Thymus (tissue), 11 donors: ENCODE data around the gene NOL4L. TPM values are rescaled to one million over a fixed set of nuclear protein-coding genes. Genes with fewer than 3 reads are reported as not detected.
"Not testable (repeated sequence)": the region's sequence is repeated elsewhere in the genome, so short reads cannot be mapped to it uniquely, and the experiment has no call there.

Experiments used
- DNase-seq, 9 donors: peaks; one replicate each; pipeline ENCODE4 v3.0.0-alpha.2; 2013; ENCODE audit warnings: low spot score in 9 of 9, low read depth in 6 of 9, missing footprints in 1 of 9
- H3K27ac ChIP-seq, 2 donors: one replicate each; pipeline ENCODE4 v1.5.1; 2013; ENCODE audit warnings: control low read depth in 1 of 2, low read depth in 1 of 2, low read length in 1 of 2, mild to moderate bottlenecking in 1 of 2, moderate library complexity in 1 of 2
- H3K27me3 ChIP-seq, 2 donors: one replicate each; pipeline ENCODE4 v1.5.1; 2013; ENCODE audit warnings: low read length in 1 of 2; ENCODE audit not compliant: control insufficient read depth in 2 of 2, insufficient read depth in 1 of 2
- H3K36me3 ChIP-seq, 2 donors: one replicate each; pipeline ENCODE4 v1.5.1; 2013; ENCODE audit warnings: low read length in 1 of 2, mild to moderate bottlenecking in 1 of 2, moderate library complexity in 1 of 2; ENCODE audit not compliant: control insufficient read depth in 2 of 2, insufficient read depth in 2 of 2
- H3K4me1 ChIP-seq, 2 donors: one replicate each; pipeline ENCODE4 v1.5.1; 2013; ENCODE audit warnings: low read length in 2 of 2; ENCODE audit not compliant: control insufficient read depth in 2 of 2, insufficient read depth in 2 of 2
- H3K4me3 ChIP-seq, 2 donors: one replicate each; pipeline ENCODE4 v1.5.1; 2013; ENCODE audit warnings: low read length in 2 of 2, control low read depth in 1 of 2, mild to moderate bottlenecking in 1 of 2
- H3K9me3 ChIP-seq, 2 donors: one replicate each; pipeline ENCODE4 v1.5.1; 2013; ENCODE audit warnings: low read length in 1 of 2, mild to moderate bottlenecking in 1 of 2; ENCODE audit not compliant: control insufficient read depth in 2 of 2, insufficient read depth in 1 of 2
- WGBS: extraction: QIAGEN DNeasy Blood & Tissue Kit; methylation state at CpG from one replicate; pipeline ENCODE4 v1.1.7; 2013; 5-methylcytosine and 5-hydroxymethylcytosine counted together
- polyA plus RNA-seq: library from polyadenylated mRNA; stranded (reverse); fragments of 200-250 nt; gene quantifications from one replicate; pipeline ENCODE4 v1.2.3, GENCODE V29; 2013
- total RNA-seq: library from RNA; stranded (reverse); fragments of 120-200 nt; gene quantifications from one replicate; pipeline ENCODE4 v1.2.4, GENCODE V29; 2013
- donor health status: healthy.

NOL4L gene
- total and polyA plus RNA-seq, 2 donors = 12.4 to 14.1 TPM

DNA sequence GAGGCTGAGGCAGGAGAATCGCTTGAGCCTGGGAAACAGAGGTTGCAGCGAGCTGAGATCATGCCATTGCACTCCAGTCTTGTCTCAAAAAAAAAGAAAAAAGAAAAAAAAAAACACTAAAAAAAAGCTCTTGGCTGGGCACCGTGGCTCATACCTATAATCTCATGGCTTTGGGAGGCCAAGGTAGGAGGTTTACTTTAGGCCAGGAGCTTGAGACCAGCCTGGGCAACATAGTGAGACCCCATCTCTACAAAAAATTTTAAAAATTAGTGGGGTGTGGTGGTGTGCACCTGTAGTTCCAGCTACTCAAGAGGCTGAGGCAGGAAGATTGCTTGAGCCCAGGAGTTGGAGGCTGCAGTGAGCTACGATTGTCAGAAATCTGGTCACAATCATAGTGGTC, 7.5 kb upstream of the NOL4L start:
- H3K27ac ChIP-seq, H3K9me3 ChIP-seq, H3K27me3 ChIP-seq, H3K4me1 ChIP-seq, H3K4me3 ChIP-seq, DNase-seq, H3K36me3 ChIP-seq: not testable (repeated sequence)
- WGBS = 97% methylated on average over 4 of the region's 4 CpGs

DNA sequence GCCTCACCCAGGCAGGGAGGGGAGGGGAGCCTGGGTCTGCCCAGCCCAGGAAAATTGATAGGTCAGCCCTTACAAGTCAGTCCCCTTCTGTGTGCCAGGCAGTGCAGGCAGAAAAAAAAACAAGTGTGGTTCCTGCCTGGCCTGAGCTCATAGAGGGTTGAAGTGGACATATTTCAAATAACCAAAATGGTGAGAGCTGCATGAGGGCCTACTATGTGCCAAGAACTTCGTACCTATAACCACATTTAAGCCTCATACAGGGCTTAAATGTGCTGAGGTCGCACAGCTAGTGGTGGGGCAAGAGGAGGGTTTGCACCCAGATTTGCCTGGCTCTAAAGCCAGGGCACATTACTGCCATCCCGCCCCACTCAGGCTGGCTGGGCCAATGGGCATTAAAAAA, 6.9 kb upstream of the NOL4L start:
- no peak overlapping the region for H3K27ac ChIP-seq
- peaks cover 0 to 1% of the 10 kb centered on the region in 2 donors for H3K9me3 ChIP-seq
- H3K4me3 ChIP-seq = no peak overlapping the region
- H3K36me3 ChIP-seq = no peaks in the 10 kb centered on the region
- DNase-seq = no peak
- H3K27me3 ChIP-seq = no peaks in the 10 kb centered on the region
- peaks cover 0 to 5% of the 10 kb centered on the region in 2 donors for H3K4me1 ChIP-seq
- WGBS = 97% methylated on average over 3 of the region's 3 CpGs

DNA sequence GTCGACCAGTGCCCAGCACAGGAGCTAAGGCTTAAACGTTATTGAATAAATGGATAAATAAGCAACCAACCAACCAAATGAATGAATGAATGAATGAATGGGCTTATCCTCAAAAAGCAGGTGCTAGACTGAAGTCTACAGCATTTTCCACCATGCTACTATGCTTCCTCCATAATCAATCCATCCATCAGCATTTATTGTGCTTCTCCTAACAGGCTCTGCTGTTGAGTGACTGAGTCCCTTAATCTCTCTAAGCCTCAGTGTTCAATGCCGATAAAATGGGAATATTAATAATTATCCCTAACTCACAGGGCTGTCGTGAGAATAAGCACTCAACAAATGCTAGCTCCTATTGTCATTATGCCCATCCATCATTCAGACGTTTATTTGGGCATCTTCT, 4.6 kb upstream of the NOL4L start:
- WGBS = 96% methylated on average over 5 of the region's 5 CpGs
- H3K4me3 ChIP-seq = no peak overlapping the region
- H3K36me3 ChIP-seq = no peaks in the 10 kb centered on the region
- peaks cover 6 to 20% of the 10 kb centered on the region in 2 donors for H3K4me1 ChIP-seq
- H3K9me3 ChIP-seq = peaks cover 0 to 1% of the 10 kb centered on the region in 2 donors
- H3K27me3 ChIP-seq = peaks cover 0 to 4% of the 10 kb centered on the region in 2 donors
- DNase-seq = no peak
- H3K27ac ChIP-seq = no peak overlapping the region

DNA sequence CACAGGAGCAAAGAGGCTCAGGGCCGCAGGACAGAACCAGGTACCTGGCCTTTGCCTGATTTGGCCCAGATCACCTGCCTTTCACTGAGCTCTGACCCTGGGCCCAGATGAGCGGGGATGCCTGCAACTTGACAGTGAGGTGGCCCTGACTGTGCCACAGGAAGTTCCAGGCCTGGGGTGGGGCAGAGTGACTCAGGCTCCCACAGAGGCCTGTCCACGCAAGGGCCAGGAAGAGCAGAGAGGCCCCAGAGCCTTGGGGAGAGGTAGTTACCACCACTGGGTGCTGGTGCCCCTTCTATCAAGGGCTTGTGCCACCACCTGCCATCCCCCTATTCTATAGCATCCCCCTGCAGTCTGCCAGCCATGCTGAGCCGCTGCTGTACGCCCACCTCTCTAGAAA, 4.1 kb upstream of the NOL4L start:
- 94% methylated on average over 5 of the region's 5 CpGs for WGBS
- no peak overlapping the region for H3K27ac ChIP-seq
- no peak overlapping the region for H3K4me3 ChIP-seq
- no peak for DNase-seq
- peaks cover 0 to 4% of the 10 kb centered on the region in 2 donors for H3K27me3 ChIP-seq
- H3K4me1 ChIP-seq = peaks cover 6 to 20% of the 10 kb centered on the region in 2 donors
- no peaks in the 10 kb centered on the region for H3K36me3 ChIP-seq
- peaks cover 0 to 1% of the 10 kb centered on the region in 2 donors for H3K9me3 ChIP-seq

DNA sequence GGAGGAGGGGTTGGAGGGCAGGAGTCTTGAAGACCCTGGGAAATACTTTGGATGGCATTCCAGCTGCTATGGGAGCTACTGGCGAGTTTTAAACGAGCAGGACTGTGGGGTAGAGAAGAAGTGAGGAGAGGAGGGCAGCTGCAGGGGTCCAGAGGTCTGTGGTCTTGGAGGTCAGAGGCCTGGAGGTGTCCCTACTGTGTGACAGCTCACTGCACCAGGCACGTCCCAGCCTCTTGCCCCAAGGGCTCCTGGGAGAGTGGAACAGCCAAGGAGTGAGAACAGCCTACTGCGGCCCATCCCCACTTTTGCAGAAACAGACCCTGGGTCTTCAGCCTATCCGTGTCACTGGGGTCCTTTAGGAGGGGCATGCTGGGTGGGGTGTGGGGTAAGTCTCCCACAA, 2.9 kb upstream of the NOL4L start:
- Histone ChIP-seq H3K36me3 (no peaks in the 10 kb centered on the region), H3K9me3 (no peaks in the 10 kb centered on the region), H3K27me3 (peaks cover 0 to 4% of the 10 kb centered on the region in 2 donors), H3K4me1 (peaks cover 6 to 20% of the 10 kb centered on the region in 2 donors), H3K27ac (no peak overlapping the region), H3K4me3 (no peak overlapping the region)
- WGBS = 96% methylated on average over 5 of the region's 5 CpGs
- no peak for DNase-seq

DNA sequence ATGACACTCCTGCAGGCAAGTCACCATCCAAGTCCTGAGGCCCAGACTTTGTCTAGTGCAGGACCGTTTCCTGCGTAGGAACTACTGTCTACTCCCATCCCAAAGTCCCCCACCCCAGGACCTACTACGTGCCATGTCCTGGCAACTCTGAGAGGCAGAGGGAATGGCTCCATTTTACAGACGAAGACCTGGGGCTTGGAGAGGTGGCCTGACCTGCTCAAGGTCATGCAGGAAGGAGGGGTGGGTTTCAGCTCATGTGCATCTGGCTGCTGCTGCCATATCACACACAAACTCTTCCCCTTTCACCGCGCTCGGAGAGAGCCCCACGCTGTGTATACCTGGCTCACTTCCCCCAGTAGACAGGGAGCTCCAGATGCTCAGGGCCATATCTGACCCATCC, 1.2 kb upstream of the NOL4L start:
- WGBS = 43% methylated on average over 8 of the region's 8 CpGs

DNA sequence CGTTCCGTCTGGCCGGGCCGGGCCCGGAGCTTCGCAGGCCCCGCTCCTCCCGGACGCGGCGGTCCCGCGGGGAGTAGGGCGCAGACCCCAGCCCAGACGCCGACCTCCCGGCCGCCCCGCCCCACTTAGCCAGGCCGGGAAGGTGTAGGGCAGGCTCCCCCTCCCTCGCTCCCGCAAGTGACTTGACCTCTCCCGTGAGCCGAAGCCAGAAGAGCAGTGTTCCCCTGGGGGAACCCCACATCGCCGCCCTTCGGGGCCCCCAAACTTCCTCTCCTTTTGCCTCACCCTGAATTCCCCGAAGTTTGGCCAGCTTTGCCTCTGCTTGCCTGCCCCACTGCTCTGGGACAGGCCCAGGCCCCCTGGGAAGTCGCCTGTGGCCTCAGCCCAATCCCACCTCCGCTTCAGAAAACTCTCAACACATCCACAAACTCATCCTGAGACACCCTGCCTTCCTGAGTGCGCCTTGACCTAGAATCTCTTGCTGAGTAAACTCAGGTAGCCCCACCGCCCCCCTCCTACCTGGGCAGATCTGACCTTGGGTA, 524 bp upstream of the NOL4L start:
- Histone ChIP-seq H3K36me3 (no peaks in the 10 kb centered on the region), H3K27ac (peak overlapping the region in 1 of 2 donors; percentile 18), H3K27me3 (peaks cover 0 to 4% of the 10 kb centered on the region in 2 donors), H3K4me3 (peak overlapping the region; percentile 18 to 93), H3K4me1 (peaks cover 30 to 42% of the 10 kb centered on the region in 2 donors), H3K9me3 (no peaks in the 10 kb centered on the region)
- peak in 1 of 9 donors; percentile 42 for DNase-seq
- WGBS = 12% methylated on average over 32 of the region's 32 CpGs

More for the DNA sequence above, 1.2 kb upstream of the NOL4L start:
- peaks cover 23 to 36% of the 10 kb centered on the region in 2 donors for H3K4me1 ChIP-seq
- peaks cover 0 to 4% of the 10 kb centered on the region in 2 donors for H3K27me3 ChIP-seq
- no peak overlapping the region for H3K4me3 ChIP-seq
- peak in 2 of 9 donors; percentile 44 to 61 for DNase-seq
- H3K9me3 ChIP-seq = no peaks in the 10 kb centered on the region
- H3K27ac ChIP-seq = no peak overlapping the region
- H3K36me3 ChIP-seq = no peaks in the 10 kb centered on the region

DNA sequence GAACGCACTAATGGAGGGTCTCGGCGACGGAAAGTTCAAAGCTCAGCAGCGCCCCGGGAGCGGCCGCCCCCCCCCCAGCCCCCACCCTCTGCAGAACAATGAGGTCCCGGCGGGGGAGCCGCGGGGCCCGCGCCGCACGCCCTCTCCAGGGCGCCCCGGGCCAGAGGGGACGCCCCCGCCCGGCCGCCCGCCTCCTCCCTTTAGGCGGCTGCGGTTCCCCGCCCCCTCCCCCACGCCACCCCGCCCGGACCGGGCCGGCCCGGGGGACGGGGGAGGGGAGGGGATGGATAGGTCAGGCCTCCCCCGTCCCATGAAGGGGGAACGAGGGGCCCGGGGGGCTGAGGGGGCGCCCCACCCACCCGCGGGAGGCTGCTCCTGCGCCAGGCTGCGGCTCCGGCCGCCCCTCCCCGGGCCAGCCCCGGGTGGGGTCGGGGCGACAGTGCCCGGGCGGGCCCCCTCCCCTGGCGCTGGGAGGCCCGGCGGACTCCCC, 1.5 kb downstream of the NOL4L start:
- under 1% methylated on average over 48 of the region's 52 CpGs for WGBS
- Histone ChIP-seq H3K4me1 (peaks cover 45 to 62% of the 10 kb centered on the region in 2 donors), H3K27me3 (peaks cover 0 to 4% of the 10 kb centered on the region in 2 donors), H3K27ac (peak overlapping the region in 1 of 2 donors; percentile 46), H3K4me3 (peak overlapping the region; percentile 76 to 93), H3K9me3 (no peaks in the 10 kb centered on the region), H3K36me3 (no peaks in the 10 kb centered on the region)
- peak in 1 of 9 donors; percentile 35 for DNase-seq

DNA sequence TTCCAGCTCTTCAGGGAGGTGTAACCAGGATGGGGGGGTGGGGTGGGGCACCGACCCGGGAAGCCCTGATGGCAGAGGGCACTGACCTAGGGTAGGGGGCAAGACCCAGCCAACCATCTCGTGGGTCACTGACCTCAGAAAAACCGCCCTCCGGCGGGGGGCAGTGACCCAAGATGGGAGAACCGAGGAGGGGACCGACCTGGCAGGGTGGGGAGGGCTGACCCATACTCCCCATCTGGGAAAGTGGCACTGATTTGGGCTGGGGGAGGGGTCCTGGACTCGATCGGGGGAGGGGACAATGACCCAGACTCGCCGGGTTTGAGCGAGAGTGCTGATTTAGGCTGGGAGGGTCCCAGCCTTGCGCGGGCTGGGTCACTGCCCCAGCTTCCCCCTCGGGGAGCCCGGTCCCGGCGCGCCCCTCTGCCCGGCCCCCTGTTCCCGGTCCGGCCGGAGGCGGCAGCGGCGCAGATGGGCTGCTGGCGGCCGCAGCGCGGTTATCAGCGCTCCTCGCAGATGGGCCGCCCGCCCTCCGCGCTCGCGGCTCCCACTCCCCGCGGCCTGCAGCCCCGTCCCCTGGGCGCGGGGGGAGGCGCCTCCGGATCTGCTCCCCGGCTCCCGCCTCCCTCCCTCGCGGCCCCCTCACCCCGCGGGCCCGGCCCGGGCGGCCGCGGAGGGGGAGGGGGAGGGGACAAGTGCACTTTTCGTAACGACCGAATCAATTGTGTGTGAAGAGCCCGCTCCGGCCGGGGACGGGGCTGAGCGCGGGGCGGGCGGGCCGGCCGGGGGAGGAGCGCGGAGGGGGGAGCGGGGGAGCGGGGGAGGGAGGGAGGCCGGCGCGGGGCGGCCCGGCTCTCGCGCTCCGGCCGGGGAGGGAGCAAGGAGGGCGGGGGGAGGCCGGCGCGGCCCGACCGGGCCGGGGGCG, 2.2 kb downstream of the NOL4L start:
- Histone ChIP-seq H3K9me3 (no peaks in the 10 kb centered on the region), H3K36me3 (no peaks in the 10 kb centered on the region), H3K27ac (peak overlapping the region in 1 of 2 donors; percentile 66), H3K27me3 (peaks cover 0 to 4% of the 10 kb centered on the region in 2 donors), H3K4me3 (peak overlapping the region; percentile 39 to 93), H3K4me1 (peaks cover 49 to 68% of the 10 kb centered on the region in 2 donors)
- WGBS = 5% methylated on average over 88 of the region's 91 CpGs
- DNase-seq = peak in 2 of 9 donors; percentile 50 to 51
